Thyroid gland (tissue), 4 donors: ENCODE data around the gene GPR179. TPM values are rescaled to one million over a fixed set of nuclear protein-coding genes. Genes with fewer than 3 reads are reported as not detected.

Source experiments
- DNase-seq, 2 donors: peaks; one replicate each; pipeline ENCODE4 v3.0.0-alpha.2; 2019
- H3K27ac ChIP-seq, 3 donors: fragments of 200-600 bp; sonication (generic); 1 replicate in 2 of 3; 2 replicates in 1 of 3; pipeline ENCODE4 v1.5.1; 2016 to 2019; ENCODE audit warnings: mild to moderate bottlenecking in 1 of 3, moderate library complexity in 1 of 3
- H3K27me3 ChIP-seq: fragments of 200-600 bp; sonication (generic); one replicate; pipeline ENCODE4 v1.5.1; 2019
- H3K36me3 ChIP-seq, 2 donors: fragments of 200-600 bp; sonication (generic); one replicate each; pipeline ENCODE4 v1.5.1; 2016 to 2019
- H3K4me1 ChIP-seq, 2 donors: fragments of 200-600 bp; sonication (generic); one replicate each; pipeline ENCODE4 v1.5.1; 2017 to 2019
- H3K4me3 ChIP-seq, 3 donors: fragments of 200-600 bp; sonication (generic); replicated peaks in 1 of 3; 1 replicate in 2 of 3; 2 replicates in 1 of 3; pipeline ENCODE4 v1.5.1; 2016; ENCODE audit warnings: mild to moderate bottlenecking in 1 of 3
- H3K9me3 ChIP-seq: fragments of 200-600 bp; sonication (generic); one replicate; pipeline ENCODE4 v1.5.1; 2017
- POLR2A ChIP-seq, 2 donors: fragments of 450-650 bp; IDR thresholded peaks; one replicate each; pipeline ENCODE4 v1.6.1; 2017; ENCODE audit warnings: antibody characterized with exemption in 2 of 2, mild to moderate bottlenecking in 2 of 2, moderate library complexity in 1 of 2
- WGBS, 2 donors: methylation state at CpG; one replicate each; pipeline ENCODE4 v1.1.5; 2017; 5-methylcytosine and 5-hydroxymethylcytosine counted together
- intact Hi-C: fragments of 100-400 bp; cut with DNase I; formaldehyde crosslinking; loops from one replicate; pipeline ENCODE4 v1.15.1; 2023
- total RNA-seq, 4 donors: library from RNA; depleted of rRNA; stranded (reverse); fragments of >200 nt; gene quantifications; one replicate each; pipeline ENCODE4 v1.2.3, GENCODE V29; 2016
- TF ChIP-seq, protein P1 (sequence below), 6 experiments: fragments of 200-600 bp in 3 of 6; fragments of 450-650 bp in 3 of 6; sonication (generic) in 3 of 6; IDR thresholded peaks; one replicate each; pipeline ENCODE4 v1.5.1; 2016 to 2019; ENCODE audit warnings: antibody characterized with exemption in 6 of 6, mild to moderate bottlenecking in 2 of 6, inconsistent platforms in 1 of 6, moderate library complexity in 1 of 6

Gene GPR179
- total RNA-seq, 4 donors from 2014 or later: under 0.01 to 0.13 TPM; not detected in 2

DNA sequence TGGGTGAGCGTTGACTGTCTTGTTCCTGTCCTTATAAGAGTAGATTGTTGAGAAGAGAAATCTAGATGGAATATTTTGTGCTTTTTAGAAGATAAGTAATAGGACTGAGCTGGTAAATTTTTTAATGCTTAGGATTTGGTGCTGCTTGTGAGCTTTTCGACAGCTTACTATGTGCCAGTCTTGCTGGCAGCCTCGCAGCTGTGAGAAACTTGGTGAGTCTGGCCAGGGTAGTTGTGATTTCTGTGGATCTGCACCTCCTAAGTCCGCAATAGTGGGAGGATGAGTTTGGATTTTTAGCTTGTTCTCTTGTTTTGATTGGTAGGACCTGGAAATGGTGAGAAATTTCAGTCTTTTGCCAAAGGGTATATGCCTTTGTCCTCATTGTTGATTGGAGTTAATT, 11.5 kb upstream of the GPR179 start:
- WGBS, 2 donors: 89 to 92% methylated on average over 4 of the region's 4 CpGs
- intact Hi-C loops: no loop called here
- no peaks in the 10 kb centered on the region for H3K36me3 ChIP-seq
- H3K9me3 ChIP-seq: no peaks in the 10 kb centered on the region
- H3K4me1 ChIP-seq: peaks cover 54 to 61% of the 10 kb centered on the region in 2 donors
- H3K27ac ChIP-seq: peak overlapping the region in 1 of 3 donors; percentile 14
- TF ChIP-seq, protein P1, sequence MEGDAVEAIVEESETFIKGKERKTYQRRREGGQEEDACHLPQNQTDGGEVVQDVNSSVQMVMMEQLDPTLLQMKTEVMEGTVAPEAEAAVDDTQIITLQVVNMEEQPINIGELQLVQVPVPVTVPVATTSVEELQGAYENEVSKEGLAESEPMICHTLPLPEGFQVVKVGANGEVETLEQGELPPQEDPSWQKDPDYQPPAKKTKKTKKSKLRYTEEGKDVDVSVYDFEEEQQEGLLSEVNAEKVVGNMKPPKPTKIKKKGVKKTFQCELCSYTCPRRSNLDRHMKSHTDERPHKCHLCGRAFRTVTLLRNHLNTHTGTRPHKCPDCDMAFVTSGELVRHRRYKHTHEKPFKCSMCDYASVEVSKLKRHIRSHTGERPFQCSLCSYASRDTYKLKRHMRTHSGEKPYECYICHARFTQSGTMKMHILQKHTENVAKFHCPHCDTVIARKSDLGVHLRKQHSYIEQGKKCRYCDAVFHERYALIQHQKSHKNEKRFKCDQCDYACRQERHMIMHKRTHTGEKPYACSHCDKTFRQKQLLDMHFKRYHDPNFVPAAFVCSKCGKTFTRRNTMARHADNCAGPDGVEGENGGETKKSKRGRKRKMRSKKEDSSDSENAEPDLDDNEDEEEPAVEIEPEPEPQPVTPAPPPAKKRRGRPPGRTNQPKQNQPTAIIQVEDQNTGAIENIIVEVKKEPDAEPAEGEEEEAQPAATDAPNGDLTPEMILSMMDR (IDR thresholded peaks at IDR 0.05): no peak
- no peak for TF ChIP-seq POLR2A (IDR thresholded peaks at IDR 0.05)
- H3K4me3 ChIP-seq: no peak overlapping the region
- no peak for DNase-seq
- H3K27me3 ChIP-seq: no peaks in the 10 kb centered on the region

DNA sequence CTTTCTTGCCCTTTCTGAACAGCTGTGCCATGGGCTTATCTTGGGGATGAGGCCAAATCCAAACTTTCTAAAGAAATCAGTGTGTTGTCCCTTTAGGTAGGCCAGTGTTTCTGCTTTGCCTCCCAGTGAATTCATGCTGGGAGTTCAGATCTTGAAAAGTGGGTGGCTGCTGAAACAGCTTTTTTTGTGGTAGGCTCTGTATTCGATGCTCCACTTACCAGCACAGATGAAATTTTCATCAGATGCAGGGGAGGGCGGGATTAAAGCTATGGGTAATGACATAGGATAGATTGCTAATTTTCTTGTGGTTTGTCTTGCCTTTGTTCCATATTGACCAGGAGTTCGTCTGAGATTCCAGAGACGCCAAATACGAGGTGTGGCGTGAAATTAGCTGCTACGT, 10.7 kb upstream of the GPR179 start:
- 90 to 96% methylated on average over 7 of the region's 7 CpGs for WGBS, 2 donors
- no peak for DNase-seq
- no peak overlapping the region for H3K27ac ChIP-seq
- TF ChIP-seq POLR2A (IDR thresholded peaks at IDR 0.05): no peak
- TF ChIP-seq, protein P1 (IDR thresholded peaks at IDR 0.05): no peak
- no peak overlapping the region for H3K4me3 ChIP-seq
- H3K4me1 ChIP-seq: peaks cover 54 to 61% of the 10 kb centered on the region in 2 donors
- intact Hi-C loops: no loop called here
- no peaks in the 10 kb centered on the region for H3K27me3 ChIP-seq
- no peaks in the 10 kb centered on the region for H3K36me3 ChIP-seq
- H3K9me3 ChIP-seq: no peaks in the 10 kb centered on the region

DNA sequence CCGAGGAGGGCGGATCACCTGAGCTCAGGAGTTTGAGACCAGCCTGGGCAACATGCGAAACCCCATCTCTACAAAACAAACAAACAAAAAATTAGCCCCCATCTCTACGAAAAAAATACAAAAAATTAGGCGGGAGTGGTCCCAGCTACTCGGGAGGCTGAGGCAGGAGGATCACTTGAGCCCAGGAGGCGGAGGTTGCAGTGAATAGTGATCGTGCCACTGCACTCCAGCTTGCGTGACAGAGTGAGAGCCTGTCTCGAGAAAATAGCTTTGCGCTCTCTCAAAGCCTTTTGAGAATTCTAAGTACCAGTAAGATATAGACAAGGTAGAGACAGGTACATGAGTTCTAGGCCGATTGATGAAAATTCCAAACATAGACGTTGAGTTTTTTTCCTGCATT, 9.9 kb upstream of the GPR179 start:
- Histone ChIP-seq H3K36me3 (no peaks in the 10 kb centered on the region), H3K4me1 (peaks cover 50 to 55% of the 10 kb centered on the region in 2 donors), H3K9me3 (no peaks in the 10 kb centered on the region), H3K27me3 (no peaks in the 10 kb centered on the region), H3K27ac (no peak overlapping the region), H3K4me3 (peak overlapping the region in 1 of 3 donors; percentile 95)
- no peak for TF ChIP-seq POLR2A (IDR thresholded peaks at IDR 0.05)
- TF ChIP-seq, protein P1 (IDR thresholded peaks at IDR 0.05): no peak
- WGBS, 2 donors: 75 to 78% methylated on average over 13 of the region's 13 CpGs
- intact Hi-C loops: no loop called here
- no peak for DNase-seq

DNA sequence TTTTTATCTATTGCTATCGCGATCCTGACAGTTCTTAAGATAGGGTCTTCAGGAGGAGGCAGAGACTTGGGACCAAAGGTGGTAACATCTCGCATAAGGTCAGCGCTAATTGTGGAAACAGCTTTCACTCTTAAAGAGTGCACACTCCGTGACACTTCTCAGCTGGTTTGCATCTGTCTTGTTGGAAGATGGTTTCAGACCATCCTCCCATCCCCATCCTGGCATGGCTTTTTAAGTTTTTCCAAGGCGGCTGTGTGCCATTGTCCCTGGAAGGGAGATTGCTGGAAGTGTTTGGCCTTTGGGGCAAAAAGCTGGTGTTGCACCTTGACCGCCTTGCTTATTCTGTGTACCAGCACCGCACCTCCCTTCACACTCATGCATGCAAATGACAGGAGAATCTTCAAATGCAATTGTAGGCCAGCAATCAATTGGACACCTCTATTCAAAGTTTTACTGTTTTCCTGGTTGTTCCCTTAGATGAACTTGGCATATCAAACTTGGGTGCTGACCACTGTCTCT, 9.4 kb upstream of the GPR179 start:
- Histone ChIP-seq H3K36me3 (no peaks in the 10 kb centered on the region), H3K27me3 (no peaks in the 10 kb centered on the region), H3K9me3 (no peaks in the 10 kb centered on the region), H3K27ac (peak overlapping the region in 2 of 3 donors; percentile 68 to 71), H3K4me3 (peak overlapping the region in 1 of 3 donors; percentile 95), H3K4me1 (peaks cover 46 to 49% of the 10 kb centered on the region in 2 donors)
- TF ChIP-seq POLR2A (IDR thresholded peaks at IDR 0.05): no peak
- TF ChIP-seq, protein P1 (IDR thresholded peaks at IDR 0.05): no peak
- DNase-seq: no peak
- 17 to 24% methylated on average over 8 of the region's 8 CpGs for WGBS, 2 donors
- intact Hi-C loops: no loop called here

DNA sequence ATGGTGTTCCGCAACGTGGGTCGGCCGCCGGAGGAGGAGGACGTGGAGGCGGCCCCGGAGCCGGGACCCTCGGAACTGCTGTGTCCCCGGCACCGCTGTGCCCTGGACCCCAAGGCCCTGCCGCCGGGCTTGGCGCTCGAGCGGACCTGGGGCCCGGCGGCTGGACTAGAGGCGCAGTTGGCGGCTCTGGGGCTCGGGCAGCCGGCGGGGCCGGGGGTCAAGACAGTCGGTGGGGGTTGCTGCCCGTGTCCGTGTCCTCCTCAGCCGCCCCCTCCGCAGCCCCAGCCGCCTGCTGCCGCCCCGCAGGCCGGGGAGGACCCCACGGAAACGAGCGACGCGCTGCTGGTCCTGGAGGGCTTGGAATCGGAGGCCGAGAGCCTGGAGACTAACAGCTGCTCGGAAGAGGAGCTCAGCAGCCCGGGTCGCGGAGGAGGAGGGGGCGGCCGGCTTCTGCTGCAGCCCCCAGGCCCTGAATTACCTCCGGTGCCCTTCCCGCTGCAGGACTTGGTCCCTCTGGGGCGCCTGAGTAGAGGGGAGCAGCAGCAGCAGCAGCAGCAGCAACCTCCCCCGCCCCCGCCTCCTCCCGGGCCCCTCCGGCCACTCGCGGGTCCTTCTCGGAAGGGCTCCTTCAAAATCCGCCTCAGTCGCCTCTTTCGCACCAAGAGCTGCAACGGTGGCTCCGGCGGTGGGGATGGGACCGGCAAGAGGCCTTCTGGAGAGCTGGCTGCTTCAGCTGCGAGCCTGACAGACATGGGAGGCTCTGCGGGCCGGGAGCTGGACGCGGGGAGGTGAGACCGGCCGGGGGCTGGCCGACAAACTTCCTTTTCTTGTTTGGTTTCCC, 8.7 kb upstream of the GPR179 start:
- H3K27ac ChIP-seq: peak overlapping the region; percentile 26 to 71 (median 68)
- H3K36me3 ChIP-seq: no peaks in the 10 kb centered on the region
- peaks cover 39 to 43% of the 10 kb centered on the region in 2 donors for H3K4me1 ChIP-seq
- 0 to 2% methylated on average over 12 to 15 of the region's 72 CpGs for WGBS, 2 donors
- H3K4me3 ChIP-seq: peak overlapping the region; percentile 67 to 95 (median 75)
- intact Hi-C loops: no loop called here
- DNase-seq: peak; percentile 39 to 42
- H3K9me3 ChIP-seq: no peaks in the 10 kb centered on the region
- TF ChIP-seq, protein P1 (IDR thresholded peaks at IDR 0.05): no peak
- TF ChIP-seq POLR2A (IDR thresholded peaks at IDR 0.05): no peak
- H3K27me3 ChIP-seq: no peaks in the 10 kb centered on the region
